HG03457 (cell line): Measurements from ENCODE around the gene CYP11A1.

Source experiments
- ATAC-seq: cut with Tn5 transposase; IDR thresholded peaks from one replicate; pipeline ENCODE4 v1.9.1; 2021; ENCODE audit warnings: moderate number of reproducible peaks; ENCODE audit not compliant: unreplicated experiment

The CYP11A1 gene

GRCh38 chr15:74389241-74390048 is 22.0 kb upstream of the CYP11A1 start:
- no peak for ATAC-seq

- no peak for ATAC-seq
Observed at GRCh38 chr15:74388363-74388951, 21.0 kb upstream of the CYP11A1 start.

GRCh38 chr15:74387621-74388362 is 20.3 kb upstream of the CYP11A1 start:
- ATAC-seq: no peak

GRCh38 chr15:74387141-74387541 is 19.7 kb upstream of the CYP11A1 start:
- no peak for ATAC-seq

GRCh38 chr15:74386496-74387140 is 19.2 kb upstream of the CYP11A1 start:
- no peak for ATAC-seq

- ATAC-seq: no peak
Observed at GRCh38 chr15:74385733-74386132, 18.3 kb upstream of the CYP11A1 start.

GRCh38 chr15:74384881-74385643 is 17.6 kb upstream of the CYP11A1 start:
- peak; percentile 41 for ATAC-seq

- no peak for ATAC-seq
Observed at GRCh38 chr15:74384566-74384880, 17.1 kb upstream of the CYP11A1 start.

GRCh38 chr15:74383695-74384565 is 16.5 kb upstream of the CYP11A1 start:
- ATAC-seq: peak; percentile 36

- ATAC-seq: no peak
Observed at GRCh38 chr15:74383286-74383685, 15.8 kb upstream of the CYP11A1 start.

GRCh38 chr15:74382004-74382816 is 14.8 kb upstream of the CYP11A1 start:
- no peak for ATAC-seq

GRCh38 chr15:74381481-74381880 is 14.0 kb upstream of the CYP11A1 start:
- ATAC-seq: no peak

GRCh38 chr15:74381190-74381453 is 13.7 kb upstream of the CYP11A1 start:
- no peak for ATAC-seq

GRCh38 chr15:74380361-74381189 is 13.1 kb upstream of the CYP11A1 start:
- ATAC-seq: no peak

- no peak for ATAC-seq
Observed at GRCh38 chr15:74378848-74379247, 11.4 kb upstream of the CYP11A1 start.

GRCh38 chr15:74377831-74378766 is 10.7 kb upstream of the CYP11A1 start:
- ATAC-seq: no peak

GRCh38 chr15:74376825-74377581 is 9.6 kb upstream of the CYP11A1 start:
- no peak for ATAC-seq
